SU-DHL-6 (cell line): ENCODE results near the gene DSCAML1.

Experiments used
- EZH2phosphoT487 ChIP-seq: fragments of 200-600 bp; sonication (generic), shearing (Covaris generic); conservative IDR thresholded peaks from 2 replicates; pipeline ENCODE4 v1.6.1; 2018; ENCODE audit warnings: mild to moderate bottlenecking, antibody characterized with exemption, low read length, moderate library complexity, mixed read lengths
- TF ChIP-seq, protein P1 (sequence below): fragments of 200-600 bp; sonication (generic); IDR thresholded peaks from one replicate; pipeline ENCODE4 v1.5.1; 2017; ENCODE audit warnings: antibody characterized with exemption, mild to moderate bottlenecking, low read length, moderate library complexity; ENCODE audit not compliant: insufficient read depth, poor library complexity, severe bottlenecking

GRCh38 chr11:117489999-117490679, 306.9 kb downstream of the DSCAML1 start:
- TF ChIP-seq, protein P1, sequence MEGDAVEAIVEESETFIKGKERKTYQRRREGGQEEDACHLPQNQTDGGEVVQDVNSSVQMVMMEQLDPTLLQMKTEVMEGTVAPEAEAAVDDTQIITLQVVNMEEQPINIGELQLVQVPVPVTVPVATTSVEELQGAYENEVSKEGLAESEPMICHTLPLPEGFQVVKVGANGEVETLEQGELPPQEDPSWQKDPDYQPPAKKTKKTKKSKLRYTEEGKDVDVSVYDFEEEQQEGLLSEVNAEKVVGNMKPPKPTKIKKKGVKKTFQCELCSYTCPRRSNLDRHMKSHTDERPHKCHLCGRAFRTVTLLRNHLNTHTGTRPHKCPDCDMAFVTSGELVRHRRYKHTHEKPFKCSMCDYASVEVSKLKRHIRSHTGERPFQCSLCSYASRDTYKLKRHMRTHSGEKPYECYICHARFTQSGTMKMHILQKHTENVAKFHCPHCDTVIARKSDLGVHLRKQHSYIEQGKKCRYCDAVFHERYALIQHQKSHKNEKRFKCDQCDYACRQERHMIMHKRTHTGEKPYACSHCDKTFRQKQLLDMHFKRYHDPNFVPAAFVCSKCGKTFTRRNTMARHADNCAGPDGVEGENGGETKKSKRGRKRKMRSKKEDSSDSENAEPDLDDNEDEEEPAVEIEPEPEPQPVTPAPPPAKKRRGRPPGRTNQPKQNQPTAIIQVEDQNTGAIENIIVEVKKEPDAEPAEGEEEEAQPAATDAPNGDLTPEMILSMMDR: no peak
- no peak for TF ChIP-seq EZH2phosphoT487
